Esophagus muscularis mucosa (tissue), 4 donors: Measurements from ENCODE around the gene YY1AP1.

Experiments
- EP300 ChIP-seq: sonication (generic); formaldehyde crosslinking; IDR thresholded peaks from one replicate; pipeline ENCODE4 v1.6.1; 2017; ENCODE audit warnings: antibody characterized with exemption
- POLR2A ChIP-seq: fragments of 450-650 bp; IDR thresholded peaks from one replicate; pipeline ENCODE4 v1.6.1; 2017; ENCODE audit warnings: antibody characterized with exemption, moderate library complexity, mild to moderate bottlenecking, low read depth
- POLR2AphosphoS5 ChIP-seq, 2 donors: sonication (generic); formaldehyde crosslinking; IDR thresholded peaks; one replicate each; pipeline ENCODE4 v1.6.1; 2017; ENCODE audit warnings: antibody characterized with exemption in 2 of 2
- TF ChIP-seq, protein P1 (sequence below), 3 experiments: fragments of 200-600 bp in 2 of 3; fragments of 450-650 bp in 1 of 3; sonication (generic) in 2 of 3; IDR thresholded peaks; one replicate each; pipeline ENCODE4 v1.5.1; 2017 to 2019; ENCODE audit warnings: antibody characterized with exemption in 3 of 3, mild to moderate bottlenecking in 2 of 3, moderate library complexity in 1 of 3

DNA sequence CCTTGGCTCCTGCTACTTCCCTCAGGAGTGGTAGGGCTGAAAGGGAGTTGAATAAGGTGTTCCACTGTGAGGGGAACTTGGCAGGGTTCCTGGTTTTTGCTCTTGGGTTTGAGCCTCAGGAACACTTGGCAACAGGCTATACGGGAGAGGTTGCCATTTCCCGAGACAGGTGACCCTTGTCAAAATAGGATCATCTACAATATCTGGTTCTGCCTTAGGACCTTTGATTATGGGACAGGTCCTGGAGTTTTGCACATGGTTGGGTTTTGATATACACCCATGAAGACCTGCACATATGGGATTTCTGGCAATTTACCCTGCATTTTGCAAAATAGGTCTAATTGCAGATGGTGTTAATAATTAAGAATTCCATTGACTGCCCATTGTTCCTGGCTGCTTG lies 31.1 kb downstream of the YY1AP1 start:
- TF ChIP-seq, protein P1, sequence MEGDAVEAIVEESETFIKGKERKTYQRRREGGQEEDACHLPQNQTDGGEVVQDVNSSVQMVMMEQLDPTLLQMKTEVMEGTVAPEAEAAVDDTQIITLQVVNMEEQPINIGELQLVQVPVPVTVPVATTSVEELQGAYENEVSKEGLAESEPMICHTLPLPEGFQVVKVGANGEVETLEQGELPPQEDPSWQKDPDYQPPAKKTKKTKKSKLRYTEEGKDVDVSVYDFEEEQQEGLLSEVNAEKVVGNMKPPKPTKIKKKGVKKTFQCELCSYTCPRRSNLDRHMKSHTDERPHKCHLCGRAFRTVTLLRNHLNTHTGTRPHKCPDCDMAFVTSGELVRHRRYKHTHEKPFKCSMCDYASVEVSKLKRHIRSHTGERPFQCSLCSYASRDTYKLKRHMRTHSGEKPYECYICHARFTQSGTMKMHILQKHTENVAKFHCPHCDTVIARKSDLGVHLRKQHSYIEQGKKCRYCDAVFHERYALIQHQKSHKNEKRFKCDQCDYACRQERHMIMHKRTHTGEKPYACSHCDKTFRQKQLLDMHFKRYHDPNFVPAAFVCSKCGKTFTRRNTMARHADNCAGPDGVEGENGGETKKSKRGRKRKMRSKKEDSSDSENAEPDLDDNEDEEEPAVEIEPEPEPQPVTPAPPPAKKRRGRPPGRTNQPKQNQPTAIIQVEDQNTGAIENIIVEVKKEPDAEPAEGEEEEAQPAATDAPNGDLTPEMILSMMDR (IDR thresholded peaks at IDR 0.05): no peak
- TF ChIP-seq POLR2A (no peak), POLR2AphosphoS5 (IDR thresholded peaks at IDR 0.05) (no peak), EP300 (no peak)
